Posterior vena cava (tissue), 2 donors: Measurements from ENCODE around the gene C11orf68. TPM values are rescaled to one million over a fixed set of nuclear protein-coding genes. Genes with fewer than 3 reads are reported as not detected.
A peak's percentile ranks its signal among the peaks of the same experiment; 100 is the strongest.
"Not testable (repeated sequence)": the region's sequence is repeated elsewhere in the genome, so short reads cannot be mapped to it uniquely, and the experiment has no call there.

Experiments used
- DNase-seq: peaks from one replicate; pipeline ENCODE4 v3.0.0-alpha.2; 2020; ENCODE audit warnings: low spot score
- intact Hi-C, 2 donors: fragments of 100-400 bp; cut with DNase I; formaldehyde crosslinking; loops; one replicate each; pipeline versions ENCODE4 v1.14.1 to v1.14.2; 2022 to 2023
- total RNA-seq, 2 donors: library from RNA; stranded (reverse); fragmentation: NEBNext Ultra II Directional; extraction: Animal tissue kit (Norgen Biotek cat#: 25700); gene quantifications; one replicate each; pipeline ENCODE4 v1.2.1, GENCODE V29; 2021
- donor health status: DM: yes; HTN: yes; CAD: no.
- donor health status: DM: yes; HTN: yes; CAD: no.

Gene C11orf68
- total RNA-seq, 2 donors from 2014 or later, result 35.7 to 36.0 TPM

DNA sequence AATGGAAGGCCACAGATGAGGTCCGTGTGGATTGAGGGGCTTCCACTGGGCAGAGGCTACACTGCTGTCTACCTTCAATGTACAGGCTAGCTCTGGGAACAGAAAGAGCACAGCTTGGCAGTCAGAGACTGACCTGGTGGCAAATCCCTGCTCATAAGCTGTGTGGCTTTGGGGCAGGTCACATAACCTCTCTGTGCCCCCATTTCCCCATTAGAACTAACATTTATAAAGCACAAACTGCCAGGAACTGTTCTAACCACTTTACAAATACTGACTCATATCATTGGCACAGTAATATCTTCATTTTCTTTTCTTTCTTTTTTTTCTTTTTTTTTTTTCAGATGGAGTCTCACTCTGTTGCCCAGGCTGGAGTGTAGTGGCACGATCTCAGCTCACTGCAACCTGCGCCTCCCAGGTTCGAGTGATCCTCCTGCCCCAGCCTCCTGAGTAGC lies 21.8 kb downstream of the C11orf68 start:
- no peak for DNase-seq
- intact Hi-C loops, result no loop called here

DNA sequence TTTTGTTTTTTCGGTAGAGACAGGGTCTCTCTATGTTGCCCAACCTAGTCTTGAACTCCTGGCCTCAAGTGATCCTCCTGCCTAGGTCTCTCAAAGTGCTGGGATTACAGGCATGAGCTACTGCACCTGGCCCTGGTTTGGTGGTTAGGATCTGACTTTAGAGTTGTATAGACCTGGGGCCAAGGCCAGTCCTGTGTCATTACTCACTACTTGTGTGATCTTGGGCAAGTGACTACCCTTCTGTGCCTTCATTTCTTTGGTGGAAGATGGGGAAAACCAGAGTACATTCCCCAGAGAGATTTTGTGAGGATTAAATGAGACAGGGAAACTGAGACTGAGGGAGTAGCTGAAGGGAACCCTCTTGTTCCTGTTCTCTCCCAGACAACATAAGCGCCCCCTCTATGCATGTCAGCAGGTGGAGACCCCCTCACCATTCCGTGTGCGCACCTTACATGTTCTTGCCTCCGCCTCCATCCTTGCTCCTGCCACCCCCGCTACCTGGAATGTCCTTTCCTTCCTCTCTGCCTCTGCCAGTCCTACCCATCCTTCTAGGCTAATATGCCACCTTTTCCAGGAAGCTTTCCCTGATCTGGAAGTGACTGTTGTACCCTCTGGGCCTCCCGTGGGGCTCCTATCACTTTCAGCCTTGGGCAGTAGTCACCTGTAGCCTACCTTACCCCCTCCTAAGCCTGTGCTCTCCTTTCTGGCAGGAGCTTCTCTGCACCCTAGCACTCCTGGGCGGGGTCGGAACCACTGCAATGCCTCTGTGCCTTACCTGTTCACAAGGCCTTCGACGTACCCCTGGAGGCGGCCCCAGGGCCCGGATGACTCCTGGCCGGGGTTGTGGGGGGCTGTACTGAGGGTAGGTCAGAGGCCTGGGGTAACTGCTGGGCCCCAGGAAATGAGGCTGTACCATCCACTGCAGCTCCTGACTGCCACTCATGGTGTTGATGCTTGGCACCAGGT lies 22.5 kb downstream of the C11orf68 start:
- intact Hi-C loops, result no loop called here
- no peak for DNase-seq

DNA sequence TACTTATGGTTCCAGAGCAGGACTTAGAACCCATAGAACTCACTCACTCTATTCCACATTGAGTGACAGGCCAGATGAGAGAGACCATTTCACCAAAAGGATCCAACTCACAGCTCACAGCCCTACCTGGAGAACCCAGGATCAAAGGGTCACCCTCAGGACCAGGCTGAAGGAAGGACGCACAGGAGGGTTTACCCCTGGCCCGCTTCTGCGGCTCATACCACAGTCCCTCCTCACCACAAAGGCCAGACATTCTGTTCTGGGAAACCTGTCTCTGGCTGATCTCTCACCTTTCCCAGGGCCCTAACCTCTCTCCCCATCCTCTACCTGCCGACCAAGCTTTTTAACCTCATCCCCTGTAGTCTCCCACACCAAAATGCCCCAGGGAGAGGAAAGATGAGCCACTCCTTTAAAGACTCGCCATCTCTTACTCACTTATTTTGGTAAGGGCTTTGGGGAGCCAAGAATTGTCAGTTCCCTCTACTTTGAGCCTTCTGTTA lies 23.3 kb downstream of the C11orf68 start:
- no peak for DNase-seq
- intact Hi-C loops, result no loop called here

DNA sequence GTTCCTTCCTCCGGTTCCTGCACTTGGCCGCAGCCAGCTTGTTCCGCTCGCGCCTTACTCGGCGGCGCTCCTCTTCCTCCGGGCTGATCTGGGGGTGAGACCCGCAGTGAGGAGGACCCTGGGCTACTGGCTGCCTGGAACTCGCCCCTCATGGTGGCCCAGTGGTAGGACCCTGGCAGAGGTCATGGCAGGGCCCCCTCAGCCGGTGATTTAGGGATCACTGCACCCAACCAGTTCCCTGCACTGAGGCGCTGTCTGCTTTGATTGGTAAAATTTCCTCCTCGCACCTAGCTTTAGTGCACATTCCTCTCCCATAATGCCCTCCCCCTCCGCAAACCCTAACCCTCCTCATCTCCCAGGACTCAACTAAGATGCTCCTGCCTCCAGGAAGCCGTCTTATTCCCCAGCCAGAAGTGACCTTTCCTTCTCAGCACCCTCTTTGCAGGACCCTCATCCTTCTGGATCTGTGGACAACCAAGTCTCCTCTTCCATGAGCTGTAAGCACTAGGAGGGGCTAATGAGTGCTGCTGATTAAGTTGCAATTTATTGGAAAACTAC lies 24.7 kb downstream of the C11orf68 start:
- intact Hi-C loops, result no loop called here
- DNase-seq, result peak; percentile 88

DNA sequence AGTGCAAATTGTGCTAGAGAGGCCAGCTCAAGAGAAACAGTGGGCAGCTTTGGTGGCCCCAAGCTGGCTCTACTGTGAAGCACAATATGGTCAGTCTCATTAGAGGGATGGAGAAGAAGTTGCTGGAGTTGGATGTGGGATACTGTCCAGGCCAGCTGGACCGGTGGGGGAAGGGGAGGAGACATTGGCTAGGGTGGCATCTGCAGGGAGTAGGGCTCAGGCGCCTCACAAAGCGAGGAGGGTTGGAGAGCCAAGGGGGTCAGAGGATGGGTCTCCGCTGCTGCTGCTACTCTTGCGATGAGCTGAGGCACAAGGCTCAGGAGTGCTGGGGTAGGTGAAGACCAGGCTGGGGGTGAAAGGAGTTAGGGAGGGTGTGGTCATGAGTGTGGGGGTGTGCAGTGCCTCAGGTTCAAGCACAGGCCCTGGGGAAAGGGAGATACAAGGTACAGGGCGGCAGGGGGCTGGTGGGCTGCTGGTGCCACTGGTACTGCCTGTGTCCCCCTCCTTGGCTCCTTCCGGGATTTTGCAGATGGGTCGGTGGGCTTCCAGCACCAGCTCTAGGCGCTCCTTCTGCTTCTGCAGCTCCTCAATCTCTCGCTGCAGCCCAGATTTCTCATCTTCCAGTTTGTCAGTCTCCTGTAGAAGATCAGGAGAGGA lies 26.1 kb downstream of the C11orf68 start:
- no peak for DNase-seq
- intact Hi-C loops, result no loop called here

DNA sequence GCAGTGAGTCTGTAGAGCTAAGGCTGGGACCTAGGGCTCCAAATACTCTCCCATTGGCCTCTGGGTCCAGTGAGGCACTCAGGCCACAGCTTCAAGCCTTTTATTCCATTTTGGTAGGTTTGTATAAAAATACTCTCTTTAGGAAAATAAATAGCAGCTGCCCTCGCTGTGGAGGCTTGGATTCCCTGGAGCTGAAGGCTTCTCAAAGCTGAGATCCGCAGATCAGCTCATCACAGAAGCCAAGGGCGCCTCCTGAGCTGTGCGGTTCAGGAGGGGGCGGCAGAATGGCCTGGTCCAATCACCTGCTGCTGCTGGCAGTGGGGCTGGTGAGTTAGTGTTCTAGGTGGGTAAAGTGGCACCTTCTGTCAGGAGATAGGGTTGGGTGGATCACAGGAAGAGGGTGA lies 26.7 kb downstream of the C11orf68 start:
- intact Hi-C loops, result not testable (repeated sequence)

DNA sequence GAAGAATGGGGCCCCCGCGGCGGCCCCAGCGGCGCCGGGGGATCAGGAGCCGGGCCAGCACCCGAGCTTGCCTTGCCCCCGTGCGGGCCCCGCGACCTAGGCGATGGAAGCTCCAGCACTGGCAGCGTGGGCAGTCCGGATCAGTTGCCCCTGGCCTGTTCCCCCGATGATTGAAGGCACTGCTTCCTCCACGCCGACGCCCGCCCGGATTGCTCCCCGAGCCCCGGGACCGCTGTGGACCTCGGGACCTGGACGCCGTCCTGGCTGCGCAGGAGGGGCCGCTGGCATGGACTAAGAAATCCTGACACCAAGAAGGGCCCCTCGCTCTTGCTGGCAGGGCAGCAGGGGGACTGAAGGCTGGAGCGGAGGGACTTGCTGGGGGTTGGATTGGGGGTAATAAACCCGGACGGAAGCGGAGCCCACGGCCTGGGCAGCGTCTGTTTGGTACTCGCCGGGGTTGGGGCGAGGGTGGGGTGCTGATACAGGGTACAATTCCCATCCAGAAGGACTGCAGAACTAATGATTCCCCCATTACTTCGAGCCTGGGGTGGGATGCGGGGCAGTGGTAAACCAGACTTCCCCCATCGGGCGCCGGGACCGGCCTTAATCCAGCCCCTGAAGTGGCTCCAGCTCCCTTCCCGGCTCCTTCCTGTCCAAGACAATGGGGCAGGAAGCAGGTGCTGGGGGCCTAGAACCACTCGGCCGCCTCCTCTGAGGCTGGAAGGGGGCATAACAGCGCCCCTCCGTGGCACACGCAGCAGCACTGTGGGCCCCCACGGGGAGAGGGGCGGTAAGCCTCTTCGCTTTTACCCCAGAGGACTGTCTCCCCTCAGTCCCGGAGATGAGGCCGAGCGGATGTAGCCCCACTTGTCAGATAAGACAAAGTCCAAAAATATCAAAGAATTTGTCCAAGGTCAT lies 27.4 kb downstream of the C11orf68 start:
- no peak for DNase-seq
- intact Hi-C loops, result no loop called here

More for the DNA sequence above, 26.7 kb downstream of the C11orf68 start:
- DNase-seq, result not testable (repeated sequence)

DNA sequence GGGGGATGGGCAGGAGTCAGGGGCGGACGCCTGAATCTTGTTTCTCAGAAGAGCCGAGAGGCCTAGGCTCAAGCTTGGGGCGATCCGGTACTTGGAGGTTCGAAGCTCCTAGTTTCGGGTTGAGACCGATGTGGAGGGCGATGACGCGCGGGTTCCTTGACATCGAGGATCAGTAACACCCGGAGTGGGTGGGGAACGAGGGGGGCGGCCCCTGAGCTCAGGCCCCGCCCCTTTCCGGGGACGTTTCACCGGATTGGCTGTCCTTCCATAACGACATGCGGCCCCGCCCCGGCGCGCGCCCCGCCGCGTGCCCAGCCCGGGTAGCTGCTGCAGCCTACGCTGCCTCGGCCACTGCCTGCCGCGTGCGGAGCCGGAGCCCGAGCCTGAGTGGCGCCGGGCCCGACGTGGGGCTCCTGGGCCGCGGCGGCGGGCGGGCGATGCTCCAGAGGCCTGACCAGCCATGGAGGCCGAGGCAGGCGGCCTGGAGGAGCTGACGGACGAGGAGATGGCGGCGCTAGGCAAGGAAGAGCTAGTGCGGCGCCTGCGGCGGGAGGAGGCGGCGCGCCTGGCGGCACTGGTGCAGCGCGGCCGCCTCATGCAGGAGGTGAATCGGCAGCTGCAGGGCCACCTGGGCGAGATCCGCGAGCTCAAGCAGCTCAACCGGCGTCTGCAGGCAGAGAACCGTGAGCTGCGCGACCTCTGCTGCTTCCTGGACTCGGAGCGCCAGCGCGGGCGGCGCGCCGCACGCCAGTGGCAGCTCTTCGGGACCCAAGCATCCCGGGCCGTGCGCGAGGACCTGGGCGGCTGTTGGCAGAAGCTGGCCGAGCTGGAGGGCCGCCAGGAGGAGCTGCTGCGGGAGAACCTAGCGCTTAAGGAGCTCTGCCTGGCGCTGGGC lies 28.3 kb downstream of the C11orf68 start, which contains the start of gene CCDC85B:
Gene CCDC85B, plus strand, starts transcription at position 350 of the 895 bp plus-strand sequence. Its CDS starts 111 bp downstream, at position 461.
- intact Hi-C loops, result no loop called here
- DNase-seq, result peak; percentile 100

DNA sequence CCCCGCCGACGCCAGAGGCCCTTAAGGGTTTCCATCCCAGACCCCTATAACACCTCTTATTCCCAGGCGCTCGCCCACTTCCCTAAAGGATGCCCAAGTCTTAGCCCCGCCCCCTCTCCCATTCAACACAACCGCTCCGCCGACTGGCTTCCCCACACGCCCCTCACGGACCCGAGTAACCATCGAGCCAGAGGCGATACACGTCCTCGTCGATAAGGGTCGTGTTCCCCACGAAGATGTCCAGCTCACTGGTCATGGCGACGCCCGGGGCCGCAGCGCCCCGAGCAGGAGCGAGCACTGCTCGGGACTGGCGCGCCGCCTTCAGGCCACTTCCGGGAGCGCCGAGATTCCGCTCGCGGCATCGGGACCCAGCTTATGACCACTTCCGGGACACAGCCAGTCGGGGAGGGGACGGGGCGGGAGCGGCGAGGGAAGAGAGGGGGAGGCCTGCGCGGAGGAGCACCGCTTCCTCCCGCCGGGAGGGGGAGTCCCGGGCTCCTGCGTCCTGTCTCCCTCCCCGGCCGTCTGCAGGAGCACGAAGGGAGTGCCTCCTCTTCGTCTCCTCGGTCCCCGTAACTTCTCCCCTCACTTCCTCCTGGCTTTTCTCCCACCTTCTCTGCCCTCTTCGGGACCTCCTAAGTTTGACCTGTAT lies 30.6 kb downstream of the C11orf68 start, which contains the start of gene FIBP:
Gene FIBP, minus strand, starts transcription at position 309 of the 652 bp plus-strand sequence. Its CDS starts 53 bp downstream, at position 256.
- intact Hi-C loops, result loop anchor here in 1 of 2 donors (10.0 kb wide), 1 partner anchor 77 kb away; the partner anchor contains the start of gene SART1
- peak; percentile 99 for DNase-seq

DNA sequence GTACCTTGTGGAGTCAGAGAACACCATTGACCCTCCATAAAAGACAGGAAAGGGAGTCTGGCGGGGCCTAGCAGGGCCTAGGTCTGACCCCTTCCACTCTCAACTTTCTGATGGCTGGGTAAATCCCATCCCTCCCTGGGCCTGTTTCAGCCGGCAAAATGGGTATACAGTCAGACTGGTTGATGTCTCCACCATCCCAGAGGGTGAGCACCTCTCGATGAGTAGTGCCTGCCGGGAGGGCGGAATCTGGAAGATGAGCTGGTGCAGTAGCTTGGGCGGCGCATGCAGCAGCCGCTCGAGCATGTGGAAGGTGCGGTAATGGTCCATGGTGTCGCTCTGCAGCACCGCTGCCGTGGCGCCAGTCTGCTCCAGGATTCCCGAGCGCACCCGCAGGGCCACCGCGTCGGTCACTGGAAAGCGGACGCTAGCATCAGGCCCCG lies 31.1 kb downstream of the C11orf68 start:
- DNase-seq, result no peak
- intact Hi-C loops, result loop anchor here in 1 of 2 donors (10.0 kb wide), 1 partner anchor 77 kb away; the partner anchor contains the start of gene SART1

DNA sequence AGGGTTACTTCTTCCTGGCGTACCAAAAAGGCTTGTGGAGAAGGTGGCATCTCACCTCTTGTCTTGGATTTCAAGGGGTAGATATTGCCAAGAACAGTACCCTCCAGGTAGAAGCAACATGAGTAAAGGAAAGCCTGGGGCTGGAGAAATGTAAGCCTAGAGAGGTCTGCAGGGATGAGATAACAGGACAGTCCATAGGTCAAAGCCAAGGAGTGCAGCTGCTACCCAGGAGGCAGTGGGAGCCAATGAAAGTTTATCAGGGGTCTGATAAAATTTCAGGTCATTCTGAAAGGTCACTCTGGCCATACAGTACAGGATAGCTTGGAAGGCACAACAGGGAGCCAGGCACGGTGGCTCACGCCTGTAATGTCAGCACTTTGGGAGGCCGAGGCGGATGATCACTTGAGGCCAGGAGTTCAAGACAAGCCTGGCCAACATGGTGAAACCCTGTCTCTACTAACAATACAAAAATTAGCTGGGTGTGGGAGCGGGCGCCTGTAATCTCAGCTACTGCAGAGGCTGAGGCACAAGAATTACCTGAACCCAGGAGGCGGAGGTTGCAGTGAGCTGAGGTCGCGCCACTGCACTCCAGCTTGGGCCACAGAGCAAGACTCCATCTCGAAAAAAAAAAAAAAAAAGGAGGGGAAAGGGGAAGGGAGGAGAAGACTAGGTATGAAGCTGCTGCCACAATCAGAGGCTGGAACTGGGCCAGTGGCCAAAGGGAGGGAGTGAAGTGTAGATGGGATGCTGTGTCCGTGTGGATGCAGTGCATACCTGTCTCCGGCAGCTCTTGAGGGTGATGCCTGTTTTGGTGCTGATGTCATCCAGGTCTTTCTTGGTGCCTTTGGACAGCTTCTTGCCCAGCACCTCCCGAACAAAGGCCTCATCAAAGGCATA lies 31.8 kb downstream of the C11orf68 start:
- no peak for DNase-seq
- intact Hi-C loops, result loop anchor here in 1 of 2 donors (10.0 kb wide), 1 partner anchor 78 kb away; the partner anchor contains the start of gene SART1

DNA sequence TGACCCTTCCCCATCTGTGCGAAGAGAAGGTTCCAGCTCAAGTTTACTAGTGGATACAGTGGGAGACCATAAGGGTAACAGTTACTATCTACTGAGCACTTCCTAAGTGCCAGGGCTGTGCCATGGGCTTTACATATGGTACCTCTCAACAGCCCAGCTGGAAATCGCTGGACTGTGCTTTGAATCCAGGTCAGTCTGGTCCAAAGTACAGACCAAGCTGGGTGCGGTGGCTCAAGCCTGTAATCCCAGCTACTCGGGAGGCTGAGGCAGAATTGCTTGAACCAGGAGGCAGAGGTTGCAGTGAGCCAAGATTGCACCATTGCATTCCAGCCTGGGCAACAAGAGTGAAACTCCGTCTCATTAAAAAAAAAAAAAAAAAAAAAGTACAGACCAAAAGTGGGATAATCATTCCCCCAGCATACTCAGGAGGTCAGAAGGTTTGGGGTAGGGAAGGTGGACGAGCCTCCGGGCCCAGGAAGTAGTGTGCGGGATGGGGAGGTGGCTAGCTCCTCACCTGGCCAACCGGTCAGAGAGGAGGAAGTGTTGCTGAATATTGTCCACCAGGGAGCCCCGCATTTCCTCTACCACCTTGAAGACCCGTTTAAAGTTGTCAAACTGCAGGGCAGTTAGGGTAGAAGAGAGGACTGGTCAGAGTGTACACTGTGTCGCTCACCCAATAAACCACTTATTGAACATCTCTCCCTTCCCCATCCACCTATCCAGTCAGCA lies 32.9 kb downstream of the C11orf68 start:
- intact Hi-C loops, result loop anchor here in 1 of 2 donors (2.0 to 10.0 kb wide), 2 partner anchors 79 to 103 kb away; partner anchors contain the start of gene SART1
- no peak for DNase-seq

DNA sequence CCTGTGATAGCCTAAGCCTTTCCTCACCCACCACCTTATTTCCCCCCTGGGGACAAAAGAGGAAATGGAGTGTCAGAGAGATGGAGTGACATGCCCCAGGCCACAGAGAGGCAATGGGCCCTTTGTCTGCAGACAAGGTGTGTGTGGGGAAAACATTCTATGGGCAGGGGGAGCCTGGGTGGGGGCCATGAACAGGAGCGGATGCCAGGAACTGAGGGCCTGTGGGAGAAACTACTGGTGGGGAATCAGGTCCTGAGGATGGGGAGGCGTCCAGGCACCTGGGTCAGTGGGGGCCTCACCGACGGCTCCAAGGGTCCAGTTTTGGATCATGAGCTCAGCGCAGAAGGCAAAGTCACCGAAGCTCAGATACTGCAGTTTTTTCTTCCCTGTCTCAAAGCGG lies 33.6 kb downstream of the C11orf68 start:
- intact Hi-C loops, result loop anchor here in 1 of 2 donors (2.0 to 10.0 kb wide), 2 partner anchors 80 to 104 kb away; partner anchors contain the start of gene SART1
- no peak for DNase-seq

DNA sequence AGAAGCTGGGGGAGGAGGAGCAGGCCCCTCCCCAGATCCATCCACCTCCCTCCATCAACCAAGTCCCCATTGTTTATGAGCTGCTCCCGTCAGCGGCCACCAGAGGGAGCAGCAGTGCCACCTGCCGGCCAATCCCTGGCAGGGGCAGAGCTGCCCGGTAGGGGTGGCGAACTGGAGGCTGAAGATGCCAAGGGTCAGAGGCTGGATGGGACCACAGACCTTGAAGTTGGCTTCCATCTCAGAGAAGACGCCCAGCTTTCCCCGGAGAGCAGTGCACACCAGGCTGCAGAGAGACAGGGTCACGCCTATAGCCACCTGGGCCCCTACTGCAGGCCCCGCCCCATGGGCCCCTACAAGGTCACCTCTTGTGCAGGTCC lies 34.2 kb downstream of the C11orf68 start:
- peak; percentile 91 for DNase-seq
- intact Hi-C loops, result loop anchor here (2.0 to 10.0 kb wide), 3 partner anchors 80 to 104 kb away; partner anchors contain the start of gene SART1 (in 1 of the 2)
